ENCODE measurements around the gene TMEM184B. TPM values are rescaled to one million over a fixed set of nuclear protein-coding genes. Genes with fewer than 3 reads are reported as not detected.
A peak's percentile ranks its signal among the peaks of the same experiment; 100 is the strongest.

Gene TMEM184B
- total RNA-seq, 1 donor, result 30.0 TPM

- no peak overlapping the region for H2AFZ ChIP-seq (ENCODE audit: low read length)
- peak; percentile 93 for DNase-seq (ENCODE audit: insufficient read length, low spot score, missing footprints)
- H4K20me1 ChIP-seq (ENCODE audit: insufficient read depth, low read length), result peaks cover 56% of the 10 kb centered on the region
- H3K36me3 ChIP-seq (ENCODE audit: insufficient read depth, low read length), result peaks cover 23% of the 10 kb centered on the region
- H3K4me3 ChIP-seq (ENCODE audit: insufficient read depth, low read length), result peak overlapping the region; percentile 94
- H3K4me1 ChIP-seq (ENCODE audit: insufficient read depth, low read length), result peaks cover 54% of the 10 kb centered on the region
- H3K79me2 ChIP-seq (ENCODE audit: insufficient read depth, low read length), result peaks cover 60% of the 10 kb centered on the region
- TF ChIP-seq CTCF (IDR thresholded peaks at IDR 0.05; ENCODE audit: extremely low read depth, low read depth, low read length), result no peak
- no peaks in the 10 kb centered on the region for H3K9me3 ChIP-seq (ENCODE audit: low read depth, low read length)
- no peaks in the 10 kb centered on the region for H3K27me3 ChIP-seq (ENCODE audit: insufficient read depth, low read length)
- peak overlapping the region; percentile 85 for H3K4me2 ChIP-seq (ENCODE audit: insufficient read depth, low read length)
- H3K27ac ChIP-seq (ENCODE audit: low read depth, low read length), result peak overlapping the region; percentile 94
Observed at GRCh38 chr22:38315823-38316363, 43.1 kb upstream of the TMEM184B start.

- H4K20me1 ChIP-seq (ENCODE audit: insufficient read depth, low read length), result peaks cover 63% of the 10 kb centered on the region
- H3K79me2 ChIP-seq (ENCODE audit: insufficient read depth, low read length), result peaks cover 67% of the 10 kb centered on the region
- H3K36me3 ChIP-seq (ENCODE audit: insufficient read depth, low read length), result peaks cover 29% of the 10 kb centered on the region
- peaks cover 62% of the 10 kb centered on the region for H3K4me1 ChIP-seq (ENCODE audit: insufficient read depth, low read length)
- no peak for TF ChIP-seq CTCF (IDR thresholded peaks at IDR 0.05; ENCODE audit: extremely low read depth, low read depth, low read length)
- peak overlapping the region; percentile 94 for H3K27ac ChIP-seq (ENCODE audit: low read depth, low read length)
- peak; percentile 82 for DNase-seq (ENCODE audit: insufficient read length, low spot score, missing footprints)
- no peaks in the 10 kb centered on the region for H3K27me3 ChIP-seq (ENCODE audit: insufficient read depth, low read length)
- peak overlapping the region; percentile 94 for H3K4me3 ChIP-seq (ENCODE audit: insufficient read depth, low read length)
- H3K9me3 ChIP-seq (ENCODE audit: low read depth, low read length), result no peaks in the 10 kb centered on the region
- H3K4me2 ChIP-seq (ENCODE audit: insufficient read depth, low read length), result peak overlapping the region; percentile 85
- H2AFZ ChIP-seq (ENCODE audit: low read length), result no peak overlapping the region
Observed at GRCh38 chr22:38314933-38315822, 42.4 kb upstream of the TMEM184B start.

- Histone ChIP-seq H2AFZ (ENCODE audit: low read length) (no peak overlapping the region), H4K20me1 (ENCODE audit: insufficient read depth, low read length) (peaks cover 71% of the 10 kb centered on the region), H3K79me2 (ENCODE audit: insufficient read depth, low read length) (peaks cover 76% of the 10 kb centered on the region), H3K9me3 (ENCODE audit: low read depth, low read length) (no peaks in the 10 kb centered on the region), H3K36me3 (ENCODE audit: insufficient read depth, low read length) (peaks cover 37% of the 10 kb centered on the region), H3K4me3 (ENCODE audit: insufficient read depth, low read length) (peak overlapping the region; percentile 94), H3K4me2 (ENCODE audit: insufficient read depth, low read length) (peak overlapping the region; percentile 85), H3K4me1 (ENCODE audit: insufficient read depth, low read length) (peaks cover 68% of the 10 kb centered on the region), H3K27me3 (ENCODE audit: insufficient read depth, low read length) (no peaks in the 10 kb centered on the region), H3K27ac (ENCODE audit: low read depth, low read length) (peak overlapping the region; percentile 94)
- DNase-seq (ENCODE audit: insufficient read length, low spot score, missing footprints), result peak; percentile 80
- no peak for TF ChIP-seq CTCF (IDR thresholded peaks at IDR 0.05; ENCODE audit: extremely low read depth, low read depth, low read length)
Observed at GRCh38 chr22:38314051-38314932, 41.5 kb upstream of the TMEM184B start.
